ENCODE measurements around the gene SSRP1. TPM values are rescaled to one million over a fixed set of nuclear protein-coding genes. Genes with fewer than 3 reads are reported as not detected.

SSRP1 gene
- total and polyA plus RNA-seq, 2 donors from 2014 or later, result 44.5 to 78.5 TPM

- peak in 4 of 5 donors; percentile 66 to 83 (median 78) for DNase-seq
- Histone ChIP-seq H3K9me3 (ENCODE audit: control insufficient read depth in 2 of 3, insufficient read depth in 1 of 3, low read length in 3 of 3) (no peaks in the 10 kb centered on the region), H3K36me3 (ENCODE audit: control insufficient read depth in 2 of 3, insufficient read depth in 3 of 3, low read length in 3 of 3) (no peaks in the 10 kb centered on the region), H3K4me3 (ENCODE audit: low read length in 3 of 3) (no peak overlapping the region), H3K27ac (ENCODE audit: low read depth in 2 of 2, low read length in 2 of 2) (no peak overlapping the region), H3K4me1 (ENCODE audit: control insufficient read depth in 2 of 3, insufficient read depth in 2 of 3, low read depth in 1 of 3, low read length in 3 of 3) (no peaks in the 10 kb centered on the region), H3K27me3 (ENCODE audit: control insufficient read depth, insufficient read depth, low read length) (no peaks in the 10 kb centered on the region), H3K9ac (ENCODE audit: low read length in 3 of 3) (no peak overlapping the region)
- no peak for FAIRE-seq
- peak; percentile 76 for TF ChIP-seq CTCF (IDR thresholded peaks at IDR 0.05; ENCODE audit: borderline replicate concordance, extremely low read depth, insufficient read depth)
- intact Hi-C loops (cut with DNase I), result no loop called here
Measured at GRCh38 chr11:57345555-57346211, 10.0 kb upstream of the SSRP1 start.

- no peak for TF ChIP-seq CTCF (IDR thresholded peaks at IDR 0.05; ENCODE audit: borderline replicate concordance, extremely low read depth, insufficient read depth)
- DNase-seq (peak in 1 of 5 donors; percentile 35), FAIRE-seq (no peak)
- no peaks in the 10 kb centered on the region for H3K9me3 ChIP-seq (ENCODE audit: control insufficient read depth in 2 of 3, insufficient read depth in 1 of 3, low read length in 3 of 3)
- no peak overlapping the region for H3K9ac ChIP-seq (ENCODE audit: low read length in 3 of 3)
- H3K36me3 ChIP-seq (ENCODE audit: control insufficient read depth in 2 of 3, insufficient read depth in 3 of 3, low read length in 3 of 3), result no peaks in the 10 kb centered on the region
- no peaks in the 10 kb centered on the region for H3K4me1 ChIP-seq (ENCODE audit: control insufficient read depth in 2 of 3, insufficient read depth in 2 of 3, low read depth in 1 of 3, low read length in 3 of 3)
- no peak overlapping the region for H3K4me3 ChIP-seq (ENCODE audit: low read length in 3 of 3)
- H3K27ac ChIP-seq (ENCODE audit: low read depth in 2 of 2, low read length in 2 of 2), result no peak overlapping the region
- intact Hi-C loops (cut with DNase I), result no loop called here
- H3K27me3 ChIP-seq (ENCODE audit: control insufficient read depth, insufficient read depth, low read length), result no peaks in the 10 kb centered on the region
Measured at GRCh38 chr11:57344826-57345225, 9.1 kb upstream of the SSRP1 start.

- intact Hi-C loops (cut with DNase I), result no loop called here
- Histone ChIP-seq H3K4me3 (ENCODE audit: low read length in 3 of 3) (no peak overlapping the region), H3K9me3 (ENCODE audit: control insufficient read depth in 2 of 3, insufficient read depth in 1 of 3, low read length in 3 of 3) (no peaks in the 10 kb centered on the region), H3K27ac (ENCODE audit: low read depth in 2 of 2, low read length in 2 of 2) (no peak overlapping the region), H3K9ac (ENCODE audit: low read length in 3 of 3) (no peak overlapping the region), H3K36me3 (ENCODE audit: control insufficient read depth in 2 of 3, insufficient read depth in 3 of 3, low read length in 3 of 3) (no peaks in the 10 kb centered on the region), H3K4me1 (ENCODE audit: control insufficient read depth in 2 of 3, insufficient read depth in 2 of 3, low read depth in 1 of 3, low read length in 3 of 3) (no peaks in the 10 kb centered on the region), H3K27me3 (ENCODE audit: control insufficient read depth, insufficient read depth, low read length) (no peaks in the 10 kb centered on the region)
- FAIRE-seq, result no peak
- TF ChIP-seq CTCF (IDR thresholded peaks at IDR 0.05; ENCODE audit: borderline replicate concordance, extremely low read depth, insufficient read depth), result no peak
- no peak for DNase-seq
Measured at GRCh38 chr11:57343825-57344224, 8.1 kb upstream of the SSRP1 start.

GRCh38 chr11:57342702-57343101 is 7.0 kb upstream of the SSRP1 start:
- FAIRE-seq (no peak), DNase-seq (peak in 1 of 5 donors; percentile 40)
- H3K4me1 ChIP-seq (ENCODE audit: control insufficient read depth in 2 of 3, insufficient read depth in 2 of 3, low read depth in 1 of 3, low read length in 3 of 3), result no peaks in the 10 kb centered on the region
- H3K4me3 ChIP-seq (ENCODE audit: low read length in 3 of 3), result no peak overlapping the region
- H3K9ac ChIP-seq (ENCODE audit: low read length in 3 of 3), result no peak overlapping the region
- TF ChIP-seq CTCF (IDR thresholded peaks at IDR 0.05; ENCODE audit: borderline replicate concordance, extremely low read depth, insufficient read depth), result no peak
- H3K9me3 ChIP-seq (ENCODE audit: control insufficient read depth in 2 of 3, insufficient read depth in 1 of 3, low read length in 3 of 3), result no peaks in the 10 kb centered on the region
- no peaks in the 10 kb centered on the region for H3K27me3 ChIP-seq (ENCODE audit: control insufficient read depth, insufficient read depth, low read length)
- no peaks in the 10 kb centered on the region for H3K36me3 ChIP-seq (ENCODE audit: control insufficient read depth in 2 of 3, insufficient read depth in 3 of 3, low read length in 3 of 3)
- H3K27ac ChIP-seq (ENCODE audit: low read depth in 2 of 2, low read length in 2 of 2), result no peak overlapping the region
- intact Hi-C loops (cut with DNase I), result no loop called here

Data from kidney (tissue), 14 donors.